Peyer's patch (tissue), 4 donors: Measurements from ENCODE around the gene CLIP4. TPM values are rescaled to one million over a fixed set of nuclear protein-coding genes. Genes with fewer than 3 reads are reported as not detected.
A peak's percentile ranks its signal among the peaks of the same experiment; 100 is the strongest.

ENCODE experiments used
- DNase-seq, 3 donors: peaks; one replicate each; pipeline ENCODE4 v3.0.0-alpha.2; 2017 to 2019
- H3K27ac ChIP-seq, 4 donors: fragments of 200-600 bp; sonication (generic); one replicate each; pipeline ENCODE4 v1.5.1; 2016 to 2019
- H3K27me3 ChIP-seq, 2 donors: fragments of 200-600 bp; sonication (generic); one replicate each; pipeline ENCODE4 v1.5.1; 2019
- H3K36me3 ChIP-seq, 3 donors: fragments of 200-600 bp; sonication (generic); one replicate each; pipeline ENCODE4 v1.5.1; 2016 to 2019
- H3K4me1 ChIP-seq, 4 donors: fragments of 200-600 bp; sonication (generic); one replicate each; pipeline ENCODE4 v1.5.1; 2016 to 2019
- H3K4me3 ChIP-seq, 4 donors: fragments of 200-600 bp; sonication (generic); 1 replicate in 3 of 4; 2 replicates in 1 of 4; pipeline ENCODE4 v1.5.1; 2016 to 2019; ENCODE audit warnings: mild to moderate bottlenecking in 1 of 4
- H3K9me3 ChIP-seq, 4 donors: fragments of 200-600 bp; sonication (generic); one replicate each; pipeline ENCODE4 v1.5.1; 2016 to 2019; ENCODE audit warnings: mild to moderate bottlenecking in 1 of 4
- CTCF ChIP-seq, 6 experiments: fragments of 450-650 bp in 4 of 6; fragments of 200-600 bp in 2 of 6; sonication (generic) in 1 of 6; IDR thresholded peaks; one replicate each; pipeline ENCODE4 v1.5.1; 2017 to 2019; ENCODE audit warnings: antibody characterized with exemption in 6 of 6, mild to moderate bottlenecking in 3 of 6, moderate library complexity in 1 of 6
- POLR2A ChIP-seq, 2 donors: fragments of 450-650 bp; IDR thresholded peaks; one replicate each; pipeline ENCODE4 v1.5.1; 2017; ENCODE audit warnings: antibody characterized with exemption in 2 of 2, mild to moderate bottlenecking in 2 of 2, moderate library complexity in 2 of 2
- total RNA-seq, 4 donors: library from RNA; depleted of rRNA; stranded (reverse); fragments of >200 nt; gene quantifications; one replicate each; pipeline ENCODE4 v1.1.0, GENCODE V29; 2016

Gene CLIP4
- total RNA-seq, 4 donors from 2014 or later: 7.0 to 40.4 (median 16.9) TPM

- no peak for DNase-seq
- H3K27ac ChIP-seq: no peak overlapping the region
- TF ChIP-seq POLR2A (IDR thresholded peaks at IDR 0.05) (no peak), CTCF (IDR thresholded peaks at IDR 0.05) (no peak)
- no peaks in the 10 kb centered on the region for H3K9me3 ChIP-seq
- no peaks in the 10 kb centered on the region for H3K4me1 ChIP-seq
- no peaks in the 10 kb centered on the region for H3K36me3 ChIP-seq
- H3K27me3 ChIP-seq: no peaks in the 10 kb centered on the region
- no peak overlapping the region for H3K4me3 ChIP-seq
Measured at GRCh38 chr2:29233428-29233827, 118.2 kb downstream of the CLIP4 start.

GRCh38 chr2:29235411-29235810, 120.2 kb downstream of the CLIP4 start:
- Histone ChIP-seq H3K9me3 (no peaks in the 10 kb centered on the region), H3K27ac (no peak overlapping the region), H3K27me3 (no peaks in the 10 kb centered on the region), H3K4me1 (no peaks in the 10 kb centered on the region), H3K4me3 (no peak overlapping the region), H3K36me3 (no peaks in the 10 kb centered on the region)
- peak in 2 of 3 donors; percentile 19 to 24 for DNase-seq
- TF ChIP-seq CTCF (IDR thresholded peaks at IDR 0.05): no peak
- no peak for TF ChIP-seq POLR2A (IDR thresholded peaks at IDR 0.05)

- Histone ChIP-seq H3K4me1 (no peaks in the 10 kb centered on the region), H3K27me3 (no peaks in the 10 kb centered on the region), H3K36me3 (no peaks in the 10 kb centered on the region), H3K9me3 (no peaks in the 10 kb centered on the region), H3K27ac (no peak overlapping the region), H3K4me3 (no peak overlapping the region)
- TF ChIP-seq CTCF (IDR thresholded peaks at IDR 0.05) (no peak), POLR2A (IDR thresholded peaks at IDR 0.05) (no peak)
- DNase-seq: peak in 2 of 3 donors; percentile 25 to 30
Measured at GRCh38 chr2:29236074-29236473, 120.9 kb downstream of the CLIP4 start.

DNA sequence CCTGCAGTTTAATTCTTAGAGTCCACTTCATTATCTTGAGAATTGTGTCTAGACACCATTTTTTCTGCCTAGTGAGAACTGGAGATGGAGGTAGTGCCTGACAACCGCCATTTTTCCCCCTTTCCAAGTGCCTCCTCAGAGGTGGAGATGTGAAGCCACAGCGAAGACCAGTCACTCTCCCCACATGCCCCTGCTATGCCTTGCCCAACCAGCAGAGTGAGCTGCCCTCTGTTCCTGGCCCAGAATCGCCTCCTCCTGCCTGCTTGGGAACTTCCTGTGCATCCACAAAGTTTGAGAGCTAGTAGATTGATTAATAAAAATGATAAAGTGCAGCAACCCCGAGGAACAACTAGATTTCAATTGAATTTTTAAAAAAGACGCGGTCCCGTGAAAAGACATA, 123.3 kb downstream of the CLIP4 start:
- TF ChIP-seq CTCF (IDR thresholded peaks at IDR 0.05) (peak in 2 of 6 experiments; percentile 16 to 23), POLR2A (IDR thresholded peaks at IDR 0.05) (no peak)
- Histone ChIP-seq H3K4me3 (no peak overlapping the region), H3K9me3 (no peaks in the 10 kb centered on the region), H3K27me3 (no peaks in the 10 kb centered on the region), H3K27ac (no peak overlapping the region), H3K36me3 (no peaks in the 10 kb centered on the region), H3K4me1 (no peaks in the 10 kb centered on the region)
- peak in 2 of 3 donors; percentile 15 to 29 for DNase-seq

Other genes with a start within 250 kb of the CLIP4 start
- gene TRMT61B, start 245.1 kb upstream of the CLIP4 start, total RNA-seq: 10 to 100 TPM; 12.6 to 19.0 (median 16.6) TPM
- 10 to 100 TPM; 17.4 to 98.2 (median 24.4) TPM for gene WDR43, start 220.7 kb upstream of the CLIP4 start, total RNA-seq
- 1 to 10 TPM in 1 of 4 donors, under 1 TPM in 3; under 0.01 to 1.1 (median 0.22) TPM for gene TOGARAM2, start 134.1 kb upstream of the CLIP4 start, total RNA-seq
- gene PCARE, start 40.9 kb upstream of the CLIP4 start, total RNA-seq: not detected